ENCODE results near the gene PAK4.

The PAK4 gene

GRCh38 chr19:39165857-39166256 lies 40.3 kb downstream of the PAK4 start:
- no peak for DNase-seq (ENCODE audit: low read depth)

- DNase-seq (ENCODE audit: low read depth), result no peak
These were observed 41.2 kb downstream of the PAK4 start for GRCh38 chr19:39166571-39167391.

GRCh38 chr19:39167461-39168257 lies 42.1 kb downstream of the PAK4 start:
- no peak for DNase-seq (ENCODE audit: low read depth)

GRCh38 chr19:39168258-39169142 lies 42.9 kb downstream of the PAK4 start:
- DNase-seq (ENCODE audit: low read depth), result no peak

GRCh38 chr19:39169143-39169810 lies 43.7 kb downstream of the PAK4 start:
- DNase-seq (ENCODE audit: low read depth), result no peak

- no peak for DNase-seq (ENCODE audit: low read depth)
These were observed 45.0 kb downstream of the PAK4 start for GRCh38 chr19:39170386-39171231.

- DNase-seq (ENCODE audit: low read depth), result no peak
These were observed 46.2 kb downstream of the PAK4 start for GRCh38 chr19:39171479-39172465.

GRCh38 chr19:39172700-39173501 lies 47.3 kb downstream of the PAK4 start:
- no peak for DNase-seq (ENCODE audit: low read depth)

GRCh38 chr19:39173502-39173991 lies 48.0 kb downstream of the PAK4 start:
- DNase-seq (ENCODE audit: low read depth), result no peak

- no peak for DNase-seq (ENCODE audit: low read depth)
These were observed 48.6 kb downstream of the PAK4 start for GRCh38 chr19:39174142-39174541.

- DNase-seq (ENCODE audit: low read depth), result no peak
These were observed 49.3 kb downstream of the PAK4 start for GRCh38 chr19:39174558-39175544.

GRCh38 chr19:39175564-39175963 lies 50.0 kb downstream of the PAK4 start:
- DNase-seq (ENCODE audit: low read depth), result no peak

GRCh38 chr19:39177110-39177699 lies 51.6 kb downstream of the PAK4 start:
- no peak for DNase-seq (ENCODE audit: low read depth)

GRCh38 chr19:39177736-39178135 lies 52.1 kb downstream of the PAK4 start:
- DNase-seq (ENCODE audit: low read depth), result no peak

- DNase-seq (ENCODE audit: low read depth), result no peak
These were observed 52.9 kb downstream of the PAK4 start for GRCh38 chr19:39178296-39179006.

- DNase-seq (ENCODE audit: low read depth), result no peak
These were observed 54.2 kb downstream of the PAK4 start for GRCh38 chr19:39179754-39180153.

Data from T follicular helper cell (primary cell).